Sigmoid colon (tissue), 7 donors: ENCODE results near the gene USP43. TPM values are rescaled to one million over a fixed set of nuclear protein-coding genes. Genes with fewer than 3 reads are reported as not detected.
"Not testable (repeated sequence)": the region's sequence is repeated elsewhere in the genome, so short reads cannot be mapped to it uniquely, and the experiment has no call there.

Source experiments
- DNase-seq: peaks from one replicate; pipeline ENCODE4 v3.0.0-alpha.2; 2019
- H3K27ac ChIP-seq, 4 donors: fragments of 200-600 bp; sonication (generic); one replicate each; pipeline ENCODE4 v1.5.1; 2016 to 2019; ENCODE audit warnings: mild to moderate bottlenecking in 1 of 4
- H3K27me3 ChIP-seq, 3 donors: fragments of 200-600 bp; sonication (generic); one replicate each; pipeline ENCODE4 v1.5.1; 2019; ENCODE audit warnings: mild to moderate bottlenecking in 1 of 3
- H3K36me3 ChIP-seq, 4 donors: fragments of 200-600 bp; sonication (generic); one replicate each; pipeline ENCODE4 v1.5.1; 2016 to 2019
- H3K4me1 ChIP-seq, 4 donors: fragments of 200-600 bp; sonication (generic); one replicate each; pipeline ENCODE4 v1.5.1; 2017 to 2019
- H3K4me3 ChIP-seq, 4 donors: fragments of 200-600 bp; sonication (generic); one replicate each; pipeline ENCODE4 v1.5.1; 2017 to 2019; ENCODE audit warnings: mild to moderate bottlenecking in 2 of 4, moderate library complexity in 1 of 4
- H3K9me3 ChIP-seq, 4 donors: fragments of 200-600 bp in 3 of 4; sonication (generic) in 3 of 4; one replicate each; pipeline versions ENCODE4 v1.5.1 to v1.6.1; 2013 to 2019
- CTCF ChIP-seq, 4 experiments: fragments of 450-650 bp in 3 of 4; fragments of 200-600 bp in 1 of 4; IDR thresholded peaks; one replicate each; pipeline ENCODE4 v1.5.1; 2016 to 2019; ENCODE audit warnings: antibody characterized with exemption in 4 of 4, mild to moderate bottlenecking in 3 of 4, moderate library complexity in 2 of 4
- EP300 ChIP-seq, 4 donors: sonication (generic); formaldehyde crosslinking; IDR thresholded peaks; one replicate each; pipeline ENCODE4 v1.6.1; 2017; ENCODE audit warnings: antibody characterized with exemption in 4 of 4
- POLR2A ChIP-seq, 2 donors: fragments of 450-650 bp; IDR thresholded peaks; one replicate each; pipeline ENCODE4 v1.6.1; 2016; ENCODE audit warnings: antibody characterized with exemption in 2 of 2, mild to moderate bottlenecking in 2 of 2, moderate library complexity in 2 of 2
- POLR2AphosphoS5 ChIP-seq, 4 donors: sonication (generic); formaldehyde crosslinking; IDR thresholded peaks; one replicate each; pipeline ENCODE4 v1.6.1; 2017; ENCODE audit warnings: antibody characterized with exemption in 4 of 4
- WGBS, 2 donors: extraction: QIAGEN DNeasy Blood & Tissue Kit; methylation state at CpG; one replicate each; pipeline ENCODE4 v1.1.7; 2013; 5-methylcytosine and 5-hydroxymethylcytosine counted together
- intact Hi-C: fragments of 100-400 bp; cut with DNase I; formaldehyde crosslinking; loops from one replicate; pipeline ENCODE4 v1.15.1; 2023
- polyA plus RNA-seq, 3 donors: library from polyadenylated mRNA; stranded (reverse); fragments of 200-250 nt; gene quantifications; one replicate each; pipeline ENCODE4 v1.2.3, GENCODE V29; 2013
- total RNA-seq, 4 donors: library from RNA; depleted of rRNA; stranded (reverse); fragments of >200 nt; gene quantifications; one replicate each; pipeline ENCODE4 v1.1.0, GENCODE V29; 2016
- donor health status: healthy with polysubstance abuse.
- donor health status: Bipolar disorder and iron deficiency.
- donor health status: healthy.

The USP43 gene
- total RNA-seq (under 1 TPM in 2 of 4 donors, not detected in 2; under 0.01 to 0.16 TPM), polyA plus RNA-seq (1 to 10 TPM; 4.2 to 6.9 (median 4.2) TPM)

- H3K27me3 ChIP-seq: peaks cover 16 to 54% (median 22%) of the 10 kb centered on the region in 3 donors
- peak within 1 kb of the TSS; percentile 22 to 56 (median 45) for H3K4me3 ChIP-seq
- 0 to 1% methylated on average over 72 of the region's 72 CpGs for WGBS, 2 donors
- intact Hi-C loops: no loop called here
- H3K4me1 ChIP-seq: peaks cover 0 to 19% (median 18%) of the 10 kb centered on the region in 4 donors
- DNase-seq: no peak
- no peaks in the 10 kb centered on the region for H3K9me3 ChIP-seq
- peak within 1 kb of the TSS in 2 of 4 donors; percentile 8 to 25 for H3K27ac ChIP-seq
- TF ChIP-seq EP300 (IDR thresholded peaks at IDR 0.05) (no peak), CTCF (IDR thresholded peaks at IDR 0.05) (no peak), POLR2AphosphoS5 (IDR thresholded peaks at IDR 0.05) (no peak), POLR2A (IDR thresholded peaks at IDR 0.05) (no peak)
- H3K36me3 ChIP-seq: no peaks in the 10 kb centered on the region
Observed at GRCh38 chr17:9644910-9645751, at the start of gene USP43. Gene USP43, plus strand, starts transcription at chr17:9645517. Its CDS starts 116 bp downstream, at chr17:9645633.

- H3K27ac ChIP-seq, DNase-seq, H3K36me3 ChIP-seq, H3K4me3 ChIP-seq, H3K9me3 ChIP-seq, H3K27me3 ChIP-seq, intact Hi-C loops: not testable (repeated sequence)
- 89 to 92% methylated on average over 5 of the region's 5 CpGs for WGBS, 2 donors
- H3K4me1 ChIP-seq: peaks cover 0 to 10% (median 0%) of the 10 kb centered on the region in 4 donors
Observed at GRCh38 chr17:9597638-9598037, 47.7 kb upstream of the USP43 start.

- no peak overlapping the region for H3K27ac ChIP-seq
- no peak for DNase-seq
- peaks cover 0 to 10% (median 0%) of the 10 kb centered on the region in 4 donors for H3K4me1 ChIP-seq
- WGBS, 2 donors: 80 to 89% methylated on average over 4 of the region's 4 CpGs
- no peaks in the 10 kb centered on the region for H3K36me3 ChIP-seq
- no peaks in the 10 kb centered on the region for H3K9me3 ChIP-seq
- TF ChIP-seq CTCF (IDR thresholded peaks at IDR 0.05) (no peak), POLR2AphosphoS5 (IDR thresholded peaks at IDR 0.05) (no peak), EP300 (IDR thresholded peaks at IDR 0.05) (no peak), POLR2A (IDR thresholded peaks at IDR 0.05) (no peak)
- intact Hi-C loops: no loop called here
- no peak overlapping the region for H3K4me3 ChIP-seq
- H3K27me3 ChIP-seq: no peaks in the 10 kb centered on the region
Observed at GRCh38 chr17:9598661-9599060, 46.7 kb upstream of the USP43 start.

GRCh38 chr17:9604583-9604982 is 40.7 kb upstream of the USP43 start:
- intact Hi-C loops, H3K4me3 ChIP-seq, DNase-seq, H3K9me3 ChIP-seq, H3K27ac ChIP-seq, H3K27me3 ChIP-seq, H3K36me3 ChIP-seq, H3K4me1 ChIP-seq: not testable (repeated sequence)
- WGBS, 2 donors: 85 to 92% methylated on average over 5 of the region's 5 CpGs

GRCh38 chr17:9606453-9606852 is 38.9 kb upstream of the USP43 start:
- intact Hi-C loops: no loop called here
- H3K4me3 ChIP-seq: no peak overlapping the region
- no peaks in the 10 kb centered on the region for H3K9me3 ChIP-seq
- H3K36me3 ChIP-seq: no peaks in the 10 kb centered on the region
- no peak for DNase-seq
- no peak overlapping the region for H3K27ac ChIP-seq
- H3K27me3 ChIP-seq: no peaks in the 10 kb centered on the region
- TF ChIP-seq CTCF (IDR thresholded peaks at IDR 0.05): no peak
- TF ChIP-seq POLR2A (IDR thresholded peaks at IDR 0.05): no peak
- no peak for TF ChIP-seq POLR2AphosphoS5 (IDR thresholded peaks at IDR 0.05)
- TF ChIP-seq EP300 (IDR thresholded peaks at IDR 0.05): no peak
- 88 to 90% methylated on average over 6 of the region's 6 CpGs for WGBS, 2 donors
- no peaks in the 10 kb centered on the region for H3K4me1 ChIP-seq

- intact Hi-C loops, H3K27ac ChIP-seq, H3K27me3 ChIP-seq, H3K9me3 ChIP-seq, H3K4me3 ChIP-seq, H3K36me3 ChIP-seq, H3K4me1 ChIP-seq, DNase-seq: not testable (repeated sequence)
- 73 to 75% methylated on average over 5 of the region's 5 CpGs for WGBS, 2 donors
Observed at GRCh38 chr17:9607058-9607457, 38.3 kb upstream of the USP43 start.
